NCI-H748 treated with DMSO at 0.1 percent for 48 hours (cell line): ENCODE results near the gene TAS2R30.

Source experiments
- DNase-seq: peaks from one replicate; lab custom pipeline; 2025; lab: John Stamatoyannopoulos, UW

Gene TAS2R30

DNA sequence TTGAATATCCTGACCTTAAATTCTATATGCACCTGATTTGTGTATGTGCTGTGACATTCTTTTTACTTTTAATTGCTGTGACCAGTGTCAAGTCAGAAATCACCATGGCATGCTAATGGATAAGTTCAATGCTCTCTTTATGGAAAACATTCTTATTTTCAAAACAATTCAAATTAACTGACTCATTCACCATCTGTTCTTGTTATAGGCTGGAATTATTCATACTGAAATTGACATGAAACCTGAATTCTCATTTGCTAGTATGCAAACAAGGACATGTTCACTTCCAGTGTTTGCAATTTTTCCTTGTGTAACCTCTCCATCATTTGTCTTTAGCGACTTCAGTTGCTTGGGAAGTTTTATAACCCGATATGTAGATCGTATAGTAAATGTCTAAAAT, at the start of gene TAS2R30:
Gene TAS2R30, minus strand, starts transcription at position 340 of the 400 bp plus-strand sequence. CDS start 400 bp downstream, outside the sequence.
- DNase-seq: no peak

DNA sequence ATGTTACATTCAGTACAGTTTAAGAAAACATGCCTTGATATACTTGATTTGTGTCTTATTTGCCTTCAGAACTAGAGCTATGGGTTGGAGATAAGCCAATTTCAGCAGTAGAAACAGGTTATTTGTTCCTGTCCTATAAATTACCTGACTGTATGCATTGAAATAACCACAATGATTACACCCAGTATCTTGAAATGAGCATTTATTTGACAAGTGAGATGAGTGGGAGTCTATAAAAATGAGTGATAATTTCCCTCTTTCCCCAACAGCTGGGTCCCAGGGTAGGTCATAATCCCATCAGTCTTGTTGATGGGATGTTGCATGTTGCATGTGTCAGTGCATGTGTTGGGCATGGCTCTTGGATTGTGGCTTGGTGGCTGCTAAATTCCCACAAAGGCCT, 48.6 kb upstream of the TAS2R30 start:
- DNase-seq: no peak

DNA sequence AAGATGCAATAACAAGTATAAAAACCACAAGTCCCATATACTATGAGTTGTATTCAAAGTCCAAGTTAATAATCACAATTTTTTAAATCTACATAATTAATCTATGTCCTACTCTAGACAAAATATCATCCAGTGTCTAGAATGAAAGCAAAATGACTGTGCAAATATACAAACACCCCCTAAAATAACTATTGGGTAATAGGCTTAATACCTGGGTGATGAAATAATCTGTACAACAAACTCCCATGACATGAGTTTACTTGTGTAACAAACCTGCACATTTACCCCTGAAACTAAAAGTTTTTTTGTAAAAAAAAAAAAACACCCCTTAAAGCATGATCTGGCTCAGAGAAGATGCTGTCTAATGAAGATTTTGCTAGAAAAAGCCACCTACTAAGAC, 48.1 kb upstream of the TAS2R30 start:
- no peak for DNase-seq

DNA sequence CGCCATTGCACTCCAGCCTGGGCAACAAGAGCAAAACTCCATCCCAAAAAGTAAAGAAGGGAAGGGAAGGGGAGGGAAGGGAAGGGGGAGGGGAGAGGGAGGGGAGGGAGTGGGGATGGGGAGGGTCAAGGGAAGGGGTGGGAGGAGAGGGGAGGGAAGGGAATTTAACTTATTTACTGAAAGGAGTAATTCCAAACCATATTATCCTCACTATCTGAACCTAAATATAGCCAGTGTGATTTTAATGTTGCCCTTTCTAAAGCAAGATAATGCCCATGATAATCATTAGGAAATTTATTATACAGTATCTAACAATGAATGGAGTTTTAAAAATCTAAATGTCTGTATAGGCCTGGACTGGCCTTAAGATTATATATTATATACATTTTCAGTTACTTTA, 43.8 kb upstream of the TAS2R30 start:
- DNase-seq: no peak

- DNase-seq: peak; percentile 70
Measured at GRCh38 chr12:11174022-11174421, 39.6 kb upstream of the TAS2R30 start.

DNA sequence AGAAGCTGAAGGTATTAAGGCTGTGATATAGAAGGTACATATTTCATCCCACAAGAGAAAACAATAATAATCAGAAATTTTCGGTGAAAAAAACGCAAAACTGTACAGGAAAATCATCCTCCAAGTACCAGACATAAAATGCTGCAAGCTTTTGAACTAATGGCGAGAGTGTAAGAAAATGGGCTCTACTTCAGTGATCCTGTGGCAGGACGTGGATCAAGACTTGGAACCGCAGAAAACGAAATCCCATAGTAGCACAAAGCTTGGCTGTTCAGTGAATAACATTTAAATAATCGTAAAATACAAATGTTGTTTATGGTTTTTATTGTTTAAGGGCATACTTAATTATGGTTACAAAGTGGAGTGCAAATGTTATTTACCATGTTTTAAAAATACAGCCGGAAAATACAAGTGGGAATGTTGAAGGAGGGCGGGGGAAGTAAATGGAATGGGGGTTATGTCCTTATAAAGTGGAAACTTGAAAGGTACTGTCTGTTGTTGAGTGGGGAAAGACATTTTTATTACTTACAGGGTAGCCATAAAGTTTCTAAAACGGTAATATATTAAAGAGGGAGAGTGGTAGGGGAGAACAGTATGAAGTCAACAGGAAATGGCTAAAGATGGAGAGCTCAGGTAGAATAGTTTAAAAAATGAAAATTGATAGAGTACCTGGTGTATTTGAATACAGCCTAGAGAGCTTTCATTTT, 37.7 kb upstream of the TAS2R30 start:
- DNase-seq: peak; percentile 44

DNA sequence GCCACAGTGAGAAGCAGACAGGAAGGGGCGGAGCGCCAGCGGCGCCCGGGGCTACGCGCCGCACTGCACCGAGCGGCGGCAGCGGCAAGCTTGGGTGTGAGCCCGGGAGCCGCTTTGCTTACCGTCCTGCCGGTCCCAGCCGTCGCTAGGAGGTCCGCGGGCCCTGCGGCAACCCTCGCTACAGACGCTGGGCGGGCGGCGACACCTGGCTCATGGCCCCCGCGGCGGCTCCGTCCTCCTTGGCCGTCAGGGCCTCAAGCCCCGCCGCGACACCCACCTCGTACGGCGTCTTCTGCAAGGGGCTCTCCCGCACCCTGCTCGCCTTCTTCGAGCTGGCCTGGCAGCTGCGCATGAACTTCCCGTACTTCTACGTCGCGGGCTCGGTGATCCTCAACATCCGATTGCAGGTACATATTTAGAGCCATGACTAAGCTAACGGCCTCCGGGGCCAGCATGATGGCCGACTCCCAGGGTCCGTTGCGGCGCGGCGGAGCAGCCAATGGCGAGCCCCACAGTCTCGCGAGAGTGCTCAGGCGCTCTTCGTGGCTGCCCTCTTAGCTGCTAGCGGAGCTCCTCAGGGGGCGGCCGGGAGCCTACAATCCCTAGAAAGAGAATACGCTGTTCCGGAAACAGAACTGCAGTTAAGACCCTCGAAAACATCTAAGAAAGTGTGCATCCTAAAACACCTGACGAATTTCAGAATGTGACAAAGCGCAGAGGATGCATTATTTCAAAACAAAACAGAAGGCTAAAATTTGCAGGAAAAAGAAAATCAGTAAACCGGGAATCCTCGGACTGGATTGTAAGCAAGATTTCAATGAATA, 36.9 kb upstream of the TAS2R30 start, which contains the start of gene SMIM10L1:
Gene SMIM10L1, plus strand, starts transcription at position 50 of the 824 bp plus-strand sequence. Its CDS starts 163 bp downstream, at position 213.
- DNase-seq: peak; percentile 75

DNA sequence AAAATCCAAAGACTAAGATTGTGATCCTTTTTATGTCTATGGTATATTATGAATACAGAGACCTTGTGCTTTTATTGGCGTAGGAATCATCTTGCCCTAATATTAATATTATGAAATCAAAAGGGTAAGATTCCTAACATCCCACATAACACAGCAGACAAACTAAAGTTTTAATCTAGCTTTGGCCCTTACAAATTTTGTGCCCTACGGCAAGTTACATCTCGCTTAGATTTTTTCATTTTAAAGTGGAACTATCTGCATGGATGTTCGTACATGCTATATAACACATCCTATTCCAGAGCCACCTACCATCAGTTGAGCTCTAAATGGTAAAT, 36.3 kb upstream of the TAS2R30 start:
- no peak for DNase-seq

DNA sequence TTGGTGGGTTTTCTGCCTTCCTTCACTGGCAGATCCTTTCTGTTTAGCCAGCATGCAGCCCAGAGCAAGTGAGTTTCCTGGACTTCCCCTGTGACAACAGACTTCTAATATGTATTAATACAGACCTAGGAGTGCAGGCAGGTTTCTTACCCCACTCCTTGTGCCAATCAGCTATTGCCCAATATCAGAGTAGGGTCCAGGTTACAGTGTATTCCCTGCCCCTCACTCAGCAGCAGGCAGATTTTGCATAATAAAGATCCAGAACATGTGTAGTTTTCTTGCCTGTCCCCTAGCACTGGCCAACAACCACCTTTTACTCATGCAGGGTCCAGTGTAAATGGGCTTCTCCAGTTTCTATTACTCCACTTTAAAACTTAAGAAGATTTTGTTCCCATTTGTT, 31.9 kb upstream of the TAS2R30 start:
- no peak for DNase-seq

DNA sequence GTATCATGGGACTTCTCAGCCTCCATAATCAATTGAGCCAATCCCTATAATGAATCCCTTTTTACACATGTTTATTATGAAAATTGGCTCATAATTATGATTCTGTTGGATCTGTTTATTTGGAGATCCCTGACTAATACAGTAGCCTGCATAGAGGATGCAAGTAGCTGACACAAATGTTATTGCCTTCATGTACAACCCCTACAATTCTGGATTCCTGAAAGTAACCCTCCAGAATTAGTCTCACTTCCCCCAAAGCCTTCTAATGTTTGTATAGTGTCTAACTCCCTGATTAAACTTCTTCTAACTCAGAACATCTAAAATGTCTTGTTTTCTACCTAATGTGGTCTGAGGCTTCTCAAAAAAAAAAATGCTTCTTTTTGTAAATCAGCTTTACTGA, 29.9 kb upstream of the TAS2R30 start:
- DNase-seq: no peak

- no peak for DNase-seq
Measured at GRCh38 chr12:11162502-11162901, 28.1 kb upstream of the TAS2R30 start.

- no peak for DNase-seq
Measured at GRCh38 chr12:11158885-11159444, 24.5 kb upstream of the TAS2R30 start.

DNA sequence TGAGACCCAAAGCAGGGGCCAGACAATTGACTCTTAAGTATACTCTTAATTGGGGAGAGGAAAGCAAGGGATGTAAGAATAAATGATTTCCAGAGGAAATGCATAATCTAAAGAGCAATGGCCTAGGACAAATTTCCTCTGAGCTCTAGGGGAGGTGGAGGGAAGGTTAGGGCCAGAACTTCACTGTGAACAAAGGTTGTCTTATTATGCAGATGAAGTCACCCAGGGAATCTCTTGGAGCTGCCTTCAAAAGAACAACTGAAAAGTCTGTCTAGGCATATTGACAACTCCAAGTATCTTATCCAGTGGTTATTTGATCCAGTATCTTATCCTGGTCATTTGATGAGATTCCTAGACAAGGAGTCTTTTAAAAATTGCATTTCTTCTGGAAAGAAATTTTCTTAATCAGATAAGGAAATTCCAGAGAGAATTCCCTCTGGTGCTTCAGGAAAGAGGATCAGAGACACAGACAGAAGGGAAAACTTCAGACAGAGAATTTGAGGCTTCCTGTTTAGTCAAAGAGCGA, 20.0 kb upstream of the TAS2R30 start:
- DNase-seq: no peak

DNA sequence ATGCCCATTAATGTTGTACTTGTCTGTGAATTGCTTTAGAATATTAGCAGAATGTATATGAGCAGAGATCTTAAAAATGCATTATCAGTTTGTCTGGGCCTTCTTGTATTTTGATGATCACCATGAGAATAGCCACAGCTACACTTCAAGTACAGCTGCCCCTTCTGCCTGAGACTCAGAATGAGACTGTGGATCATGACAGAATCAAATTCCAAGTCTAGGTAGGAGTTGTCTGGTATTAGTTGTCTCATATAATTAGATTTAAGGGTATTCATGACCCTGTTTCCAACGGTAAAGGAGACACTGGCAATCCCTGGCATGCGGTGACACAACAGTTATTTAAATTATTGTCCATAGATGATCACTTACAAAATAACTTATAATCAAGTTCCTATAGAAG, 18.3 kb upstream of the TAS2R30 start:
- DNase-seq: no peak

GRCh38 chr12:11150832-11151231, 16.4 kb upstream of the TAS2R30 start:
- DNase-seq: no peak

DNA sequence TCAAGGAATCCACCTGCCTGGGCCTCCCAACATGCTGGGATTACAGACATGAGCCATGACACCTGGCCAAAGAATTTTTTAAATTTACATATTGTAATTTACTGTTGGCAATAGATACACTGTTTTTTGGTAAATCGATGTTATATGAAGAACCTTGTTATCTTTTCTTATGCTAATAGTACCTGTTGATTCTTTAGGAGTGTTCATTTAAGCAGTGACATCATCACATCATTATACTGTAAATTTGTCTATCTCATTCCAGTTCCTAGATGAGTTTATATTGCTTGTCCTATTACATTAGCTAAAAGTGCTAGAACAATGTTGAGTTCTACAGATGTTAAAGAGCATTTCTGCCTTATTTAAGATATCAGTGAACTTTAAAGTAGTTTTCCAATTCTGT, 13.0 kb upstream of the TAS2R30 start:
- no peak for DNase-seq

DNA sequence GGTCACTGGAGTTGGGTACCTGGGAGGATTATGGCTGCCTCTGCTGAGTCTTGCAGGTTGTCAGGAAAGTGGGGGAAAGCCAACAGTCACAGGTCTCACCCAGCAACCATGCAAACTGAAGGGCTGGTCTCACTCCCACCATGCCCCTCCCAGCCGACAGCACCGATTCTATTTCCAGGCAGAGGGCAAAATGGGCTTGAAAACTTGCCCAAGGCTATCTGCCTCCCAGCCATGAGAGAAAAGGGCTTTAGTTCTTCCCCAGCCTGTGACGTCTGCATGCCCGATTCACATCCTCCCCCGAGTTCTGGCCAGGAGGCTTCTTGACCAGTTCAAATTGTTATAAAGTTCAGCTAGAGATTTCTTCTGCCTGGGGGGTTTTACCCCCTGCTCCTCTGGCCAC, 9.9 kb upstream of the TAS2R30 start:
- DNase-seq: no peak

DNA sequence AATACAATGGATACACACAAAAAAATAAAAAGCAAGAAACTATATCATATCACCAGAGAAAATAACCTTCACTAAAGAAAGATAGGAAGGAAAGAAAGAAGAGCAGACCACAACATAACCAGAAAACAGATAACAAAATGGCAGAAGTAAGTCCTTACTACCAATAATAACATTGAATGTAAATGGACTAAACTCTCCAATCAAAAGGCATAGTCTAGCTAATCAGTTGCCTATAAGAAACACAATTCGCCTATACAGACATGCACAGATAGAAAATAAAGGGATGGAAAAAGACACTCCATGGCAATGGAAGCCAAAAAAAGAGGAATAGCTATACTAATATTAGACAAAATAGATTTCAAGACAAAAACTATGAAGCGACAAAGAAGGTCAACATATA, 8.9 kb upstream of the TAS2R30 start:
- DNase-seq: no peak

GRCh38 chr12:11136075-11136474, 1.6 kb upstream of the TAS2R30 start:
- no peak for DNase-seq

DNA sequence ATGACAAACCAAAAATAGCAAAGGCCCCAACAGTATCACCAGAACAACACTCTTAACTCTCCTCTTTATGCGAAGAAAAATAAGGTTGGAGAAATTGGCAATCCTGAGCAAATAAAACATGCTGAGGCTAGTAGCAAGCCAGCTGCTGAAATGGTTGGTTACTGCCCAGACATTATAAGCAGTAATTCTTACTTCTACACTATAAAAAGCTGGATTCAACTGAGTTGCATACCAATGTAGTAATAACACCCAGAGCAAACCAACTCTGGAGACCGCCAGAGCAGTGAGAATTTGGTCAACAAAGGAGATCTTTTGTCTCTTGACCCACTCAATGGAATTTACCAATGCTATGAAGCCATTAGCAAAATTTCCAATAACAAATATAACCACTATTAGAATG, 628 bp downstream of the TAS2R30 start:
- DNase-seq: no peak

DNA sequence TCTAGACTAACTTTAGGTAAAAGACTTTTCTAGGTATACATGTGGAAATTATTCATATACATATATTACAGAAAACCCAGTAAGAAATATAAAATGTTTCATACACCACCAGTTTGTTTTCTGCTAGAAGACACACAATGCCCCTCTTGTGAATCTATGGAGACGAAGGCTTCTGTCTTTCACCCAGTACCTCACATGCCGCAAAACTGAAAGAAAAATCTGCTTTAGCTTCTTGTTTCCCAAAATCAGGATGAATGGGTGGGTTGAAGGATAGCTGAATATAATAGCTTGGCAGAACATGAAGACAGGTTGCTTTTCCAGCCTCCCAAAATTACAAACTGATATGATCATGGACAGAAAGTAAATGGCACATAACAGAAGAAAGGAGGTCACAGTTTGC, 1.3 kb downstream of the TAS2R30 start:
- DNase-seq: no peak

DNA sequence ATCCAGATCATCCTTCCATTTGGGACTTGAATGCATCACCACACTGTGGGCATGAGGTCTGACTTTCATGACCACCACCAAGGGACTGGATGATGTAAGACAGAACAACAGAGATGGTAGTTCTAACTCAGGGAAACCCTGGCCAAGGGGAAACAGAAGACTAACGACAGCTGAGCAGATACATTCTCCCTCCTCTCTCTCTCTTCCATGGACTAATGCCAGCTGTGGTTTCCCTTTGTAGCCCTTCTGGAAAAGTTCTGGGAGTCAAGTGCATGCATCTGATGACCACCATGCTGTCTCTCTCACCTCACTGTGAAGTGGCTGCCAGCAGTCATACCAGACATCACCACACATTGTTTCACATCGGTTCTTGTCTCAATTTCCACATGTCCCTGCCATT, 3.4 kb downstream of the TAS2R30 start:
- DNase-seq: no peak

DNA sequence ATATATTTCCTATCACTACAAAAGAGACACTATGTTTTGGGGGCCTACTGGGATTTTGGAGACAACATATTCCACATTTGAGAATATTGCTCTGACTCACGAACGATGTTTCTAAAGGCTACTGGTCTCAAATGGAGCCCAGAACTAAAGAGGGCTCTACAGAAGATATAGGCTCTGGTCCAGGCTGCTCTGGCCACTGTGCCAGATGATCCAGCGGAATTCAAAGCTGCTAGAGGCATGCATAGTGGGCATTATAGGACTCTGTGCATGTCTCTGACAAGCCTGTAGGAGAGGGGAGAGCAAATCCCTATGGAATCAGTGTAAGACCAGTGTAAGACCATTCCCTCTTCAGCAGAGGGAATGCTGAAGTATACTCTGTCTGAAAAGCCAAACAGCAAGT, 4.1 kb downstream of the TAS2R30 start:
- DNase-seq: no peak
